SK-N-SH (cell line): ENCODE data around the gene GDPD4.

Source experiments
- FOXM1 ChIP-seq: IDR thresholded peaks from 2 replicates; pipeline ENCODE4 v1.4.0; 2012; ENCODE audit warnings: low read depth, mild to moderate bottlenecking
- GATA2 ChIP-seq: sonication (generic); formaldehyde crosslinking; IDR thresholded peaks from 2 replicates; pipeline ENCODE4 v1.5.0; 2020; ENCODE audit warnings: mild to moderate bottlenecking, missing genetic modification reagents
- TEAD4 ChIP-seq: IDR thresholded peaks from 2 replicates; pipeline ENCODE4 v1.4.0; 2012; ENCODE audit warnings: mild to moderate bottlenecking, borderline replicate concordance; ENCODE audit not compliant: insufficient read depth
- TF ChIP-seq, protein P1 (sequence below): fragments of 200-600 bp; sonication (generic); IDR thresholded peaks from 2 replicates; pipeline ENCODE4 v1.6.1; 2017; ENCODE audit warnings: antibody characterized with exemption, mild to moderate bottlenecking, moderate library complexity
- TF ChIP-seq, protein P2 (sequence below): IDR thresholded peaks from 2 replicates; pipeline ENCODE4 v1.6.1; 2012; ENCODE audit warnings: mild to moderate bottlenecking, low read depth, low read length, moderate library complexity

GRCh38 chr11:77187111-77187750, 114.3 kb downstream of the GDPD4 start:
- no peak for TF ChIP-seq GATA2
- TF ChIP-seq TEAD4, result no peak
- TF ChIP-seq, protein P1, sequence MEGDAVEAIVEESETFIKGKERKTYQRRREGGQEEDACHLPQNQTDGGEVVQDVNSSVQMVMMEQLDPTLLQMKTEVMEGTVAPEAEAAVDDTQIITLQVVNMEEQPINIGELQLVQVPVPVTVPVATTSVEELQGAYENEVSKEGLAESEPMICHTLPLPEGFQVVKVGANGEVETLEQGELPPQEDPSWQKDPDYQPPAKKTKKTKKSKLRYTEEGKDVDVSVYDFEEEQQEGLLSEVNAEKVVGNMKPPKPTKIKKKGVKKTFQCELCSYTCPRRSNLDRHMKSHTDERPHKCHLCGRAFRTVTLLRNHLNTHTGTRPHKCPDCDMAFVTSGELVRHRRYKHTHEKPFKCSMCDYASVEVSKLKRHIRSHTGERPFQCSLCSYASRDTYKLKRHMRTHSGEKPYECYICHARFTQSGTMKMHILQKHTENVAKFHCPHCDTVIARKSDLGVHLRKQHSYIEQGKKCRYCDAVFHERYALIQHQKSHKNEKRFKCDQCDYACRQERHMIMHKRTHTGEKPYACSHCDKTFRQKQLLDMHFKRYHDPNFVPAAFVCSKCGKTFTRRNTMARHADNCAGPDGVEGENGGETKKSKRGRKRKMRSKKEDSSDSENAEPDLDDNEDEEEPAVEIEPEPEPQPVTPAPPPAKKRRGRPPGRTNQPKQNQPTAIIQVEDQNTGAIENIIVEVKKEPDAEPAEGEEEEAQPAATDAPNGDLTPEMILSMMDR, result no peak
- TF ChIP-seq, protein P2, sequence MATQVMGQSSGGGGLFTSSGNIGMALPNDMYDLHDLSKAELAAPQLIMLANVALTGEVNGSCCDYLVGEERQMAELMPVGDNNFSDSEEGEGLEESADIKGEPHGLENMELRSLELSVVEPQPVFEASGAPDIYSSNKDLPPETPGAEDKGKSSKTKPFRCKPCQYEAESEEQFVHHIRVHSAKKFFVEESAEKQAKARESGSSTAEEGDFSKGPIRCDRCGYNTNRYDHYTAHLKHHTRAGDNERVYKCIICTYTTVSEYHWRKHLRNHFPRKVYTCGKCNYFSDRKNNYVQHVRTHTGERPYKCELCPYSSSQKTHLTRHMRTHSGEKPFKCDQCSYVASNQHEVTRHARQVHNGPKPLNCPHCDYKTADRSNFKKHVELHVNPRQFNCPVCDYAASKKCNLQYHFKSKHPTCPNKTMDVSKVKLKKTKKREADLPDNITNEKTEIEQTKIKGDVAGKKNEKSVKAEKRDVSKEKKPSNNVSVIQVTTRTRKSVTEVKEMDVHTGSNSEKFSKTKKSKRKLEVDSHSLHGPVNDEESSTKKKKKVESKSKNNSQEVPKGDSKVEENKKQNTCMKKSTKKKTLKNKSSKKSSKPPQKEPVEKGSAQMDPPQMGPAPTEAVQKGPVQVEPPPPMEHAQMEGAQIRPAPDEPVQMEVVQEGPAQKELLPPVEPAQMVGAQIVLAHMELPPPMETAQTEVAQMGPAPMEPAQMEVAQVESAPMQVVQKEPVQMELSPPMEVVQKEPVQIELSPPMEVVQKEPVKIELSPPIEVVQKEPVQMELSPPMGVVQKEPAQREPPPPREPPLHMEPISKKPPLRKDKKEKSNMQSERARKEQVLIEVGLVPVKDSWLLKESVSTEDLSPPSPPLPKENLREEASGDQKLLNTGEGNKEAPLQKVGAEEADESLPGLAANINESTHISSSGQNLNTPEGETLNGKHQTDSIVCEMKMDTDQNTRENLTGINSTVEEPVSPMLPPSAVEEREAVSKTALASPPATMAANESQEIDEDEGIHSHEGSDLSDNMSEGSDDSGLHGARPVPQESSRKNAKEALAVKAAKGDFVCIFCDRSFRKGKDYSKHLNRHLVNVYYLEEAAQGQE, result no peak
- TF ChIP-seq FOXM1, result no peak
